SK-N-SH (cell line): ENCODE results near the gene METTL1.
"Not testable (repeated sequence)": the region's sequence is repeated elsewhere in the genome, so short reads cannot be mapped to it uniquely, and the experiment has no call there.

Experiments used
- EP300 ChIP-seq, 2 experiments: IDR thresholded peaks; 2 replicates each; pipeline versions ENCODE4 v1.4.0 to v1.6.1; 2012; ENCODE audit warnings: borderline replicate concordance in 1 of 2, low read depth in 1 of 2, low read length in 1 of 2
- FOXJ3 ChIP-seq: sonication (generic); formaldehyde crosslinking; IDR thresholded peaks from 2 replicates; pipeline ENCODE4 v1.5.1; 2020; ENCODE audit warnings: mild to moderate bottlenecking, missing genetic modification reagents
- FOXM1 ChIP-seq: IDR thresholded peaks from 2 replicates; pipeline ENCODE4 v1.4.0; 2012; ENCODE audit warnings: low read depth, mild to moderate bottlenecking
- NRF1 ChIP-seq: IDR thresholded peaks from 2 replicates; pipeline ENCODE4 v1.6.1; 2012; ENCODE audit warnings: low read depth, mild to moderate bottlenecking, low read length
- TF ChIP-seq, protein P1 (sequence below): fragments of 200-600 bp; sonication (generic); IDR thresholded peaks from 2 replicates; pipeline ENCODE4 v1.6.1; 2017; ENCODE audit warnings: antibody characterized with exemption, mild to moderate bottlenecking, moderate library complexity

GRCh38 chr12:57721846-57722608 lies 49.9 kb downstream of the METTL1 start:
- not testable (repeated sequence) for TF ChIP-seq FOXJ3 (CRISPR knock-in tag); EP300 (IDR thresholded peaks at IDR 0.05; ENCODE audit: borderline replicate concordance in 1 of 2, low read depth in 1 of 2, low read length in 1 of 2); NRF1; FOXM1
- TF ChIP-seq, protein P1, sequence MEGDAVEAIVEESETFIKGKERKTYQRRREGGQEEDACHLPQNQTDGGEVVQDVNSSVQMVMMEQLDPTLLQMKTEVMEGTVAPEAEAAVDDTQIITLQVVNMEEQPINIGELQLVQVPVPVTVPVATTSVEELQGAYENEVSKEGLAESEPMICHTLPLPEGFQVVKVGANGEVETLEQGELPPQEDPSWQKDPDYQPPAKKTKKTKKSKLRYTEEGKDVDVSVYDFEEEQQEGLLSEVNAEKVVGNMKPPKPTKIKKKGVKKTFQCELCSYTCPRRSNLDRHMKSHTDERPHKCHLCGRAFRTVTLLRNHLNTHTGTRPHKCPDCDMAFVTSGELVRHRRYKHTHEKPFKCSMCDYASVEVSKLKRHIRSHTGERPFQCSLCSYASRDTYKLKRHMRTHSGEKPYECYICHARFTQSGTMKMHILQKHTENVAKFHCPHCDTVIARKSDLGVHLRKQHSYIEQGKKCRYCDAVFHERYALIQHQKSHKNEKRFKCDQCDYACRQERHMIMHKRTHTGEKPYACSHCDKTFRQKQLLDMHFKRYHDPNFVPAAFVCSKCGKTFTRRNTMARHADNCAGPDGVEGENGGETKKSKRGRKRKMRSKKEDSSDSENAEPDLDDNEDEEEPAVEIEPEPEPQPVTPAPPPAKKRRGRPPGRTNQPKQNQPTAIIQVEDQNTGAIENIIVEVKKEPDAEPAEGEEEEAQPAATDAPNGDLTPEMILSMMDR, result not testable (repeated sequence)
